K562 treated with DMSO at 1 percent for 48 hours (cell line): ENCODE results near the gene NXF2B. TPM values are rescaled to one million over a fixed set of nuclear protein-coding genes. Genes with fewer than 3 reads are reported as not detected.

Source experiments
- total RNA-seq: library from RNA; unstranded; fragments of 300-600 nt; gene quantifications from 2 replicates; pipeline ENCODE4 v1.2.3, GENCODE V29; 2022; ENCODE audit warnings: low replicate concordance; ENCODE audit errors: extremely low read depth

NXF2B gene
- total RNA-seq = not detected in 2 replicates

GRCh38 chrX:102439908-102440307 is at the start of gene NXF2B:
NXF2B (minus strand) TSS chrX:102440008; CDS start chrX:102380036, 59,972 bp downstream.

GRCh38 chrX:102471762-102472220 is 32.0 kb upstream of the NXF2B start, which contains the start of gene TCP11X2:
TCP11X2 (minus strand) TSS chrX:102471812.

Other genes with a start within 250 kb of the NXF2B start
- not detected in 2 replicates for gene TCP11X1, start 224.7 kb downstream of the NXF2B start, total RNA-seq
- gene NXF2, start 192.8 kb downstream of the NXF2B start, total RNA-seq = not detected in 2 replicates
- not detected in 2 replicates for gene TCP11X2, start 31.8 kb upstream of the NXF2B start, total RNA-seq
- not detected in 2 replicates for gene TMSB15A, start 76.7 kb upstream of the NXF2B start, total RNA-seq
- not detected in 2 replicates for gene ARMCX5, start 159.5 kb upstream of the NXF2B start, total RNA-seq
- not detected in 2 replicates for gene GPRASP1, start 211.5 kb upstream of the NXF2B start, total RNA-seq